Tibial artery (tissue), 4 donors: Measurements from ENCODE around the gene DOK7.

Experiments
- DNase-seq, 2 donors: peaks; one replicate each; pipeline ENCODE4 v3.0.0-alpha.2; 2019
- H3K27ac ChIP-seq, 2 donors: fragments of 200-600 bp; sonication (generic) in 1 of 2; 1 replicate in 1 of 2; 2 replicates in 1 of 2; pipeline ENCODE4 v1.5.1; 2018 to 2019; ENCODE audit warnings: mild to moderate bottlenecking in 1 of 2
- H3K27me3 ChIP-seq, 2 donors: fragments of 200-600 bp; sonication (generic) in 1 of 2; one replicate each; pipeline versions ENCODE4 v1.5.1 to v1.6.0; 2016 to 2019
- H3K36me3 ChIP-seq, 3 donors: fragments of 200-600 bp; sonication (generic) in 2 of 3; one replicate each; pipeline ENCODE4 v1.5.1; 2016 to 2019; ENCODE audit warnings: mild to moderate bottlenecking in 2 of 3
- H3K4me1 ChIP-seq, 4 donors: fragments of 200-600 bp; sonication (generic) in 2 of 4; 1 replicate in 3 of 4; 2 replicates in 1 of 4; pipeline ENCODE4 v1.5.1; 2016 to 2019
- H3K4me3 ChIP-seq, 2 donors: fragments of 200-600 bp; sonication (generic) in 1 of 2; 1 replicate in 1 of 2; 2 replicates in 1 of 2; pipeline ENCODE4 v1.5.1; 2018 to 2019; ENCODE audit warnings: mild to moderate bottlenecking in 2 of 2
- H3K9me3 ChIP-seq, 3 donors: fragments of 200-600 bp; sonication (generic) in 1 of 3; one replicate each; pipeline ENCODE4 v1.5.1; 2016 to 2019
- CTCF ChIP-seq, 2 experiments: fragments of 200-600 bp in 1 of 2; fragments of 450-650 bp in 1 of 2; IDR thresholded peaks; one replicate each; pipeline ENCODE4 v1.5.1; 2017 to 2019; ENCODE audit warnings: antibody characterized with exemption in 2 of 2, mild to moderate bottlenecking in 1 of 2, moderate library complexity in 1 of 2
- intact Hi-C: fragments of 100-400 bp; cut with DNase I; formaldehyde crosslinking; loops from one replicate; pipeline ENCODE4 v1.15.0; 2023; ENCODE audit warnings: low total_unique reads

DOK7 gene

GRCh38 chr4:3500634-3501101 is 37.6 kb downstream of the DOK7 start:
- intact Hi-C loops, result no loop called here
- no peak for DNase-seq

GRCh38 chr4:3501126-3501824 is 38.2 kb downstream of the DOK7 start:
- Histone ChIP-seq H3K9me3 (no peaks in the 10 kb centered on the region), H3K4me3 (no peak overlapping the region), H3K27me3 (peaks cover 0 to 5% of the 10 kb centered on the region in 2 donors), H3K36me3 (peaks cover 12 to 78% (median 41%) of the 10 kb centered on the region in 3 donors), H3K4me1 (no peaks in the 10 kb centered on the region), H3K27ac (no peak overlapping the region)
- intact Hi-C loops, result no loop called here
- DNase-seq, result no peak
- TF ChIP-seq CTCF (IDR thresholded peaks at IDR 0.05), result no peak

More at GRCh38 chr4:3500634-3501101, 37.6 kb downstream of the DOK7 start:
- no peaks in the 10 kb centered on the region for H3K4me1 ChIP-seq
- peaks cover 0 to 11% of the 10 kb centered on the region in 2 donors for H3K27me3 ChIP-seq
- H3K4me3 ChIP-seq, result no peak overlapping the region
- no peak for TF ChIP-seq CTCF (IDR thresholded peaks at IDR 0.05)
- no peak overlapping the region for H3K27ac ChIP-seq
- no peaks in the 10 kb centered on the region for H3K9me3 ChIP-seq
- peaks cover 11 to 72% (median 38%) of the 10 kb centered on the region in 3 donors for H3K36me3 ChIP-seq

- intact Hi-C loops, result no loop called here
- H3K36me3 ChIP-seq, result peaks cover 18 to 84% (median 41%) of the 10 kb centered on the region in 3 donors
- DNase-seq, result no peak
- no peak for TF ChIP-seq CTCF (IDR thresholded peaks at IDR 0.05)
- no peak overlapping the region for H3K27ac ChIP-seq
- H3K4me3 ChIP-seq, result no peak overlapping the region
- H3K4me1 ChIP-seq, result no peaks in the 10 kb centered on the region
- peaks cover 0 to 3% of the 10 kb centered on the region in 2 donors for H3K27me3 ChIP-seq
- H3K9me3 ChIP-seq, result no peaks in the 10 kb centered on the region
Measured at GRCh38 chr4:3501825-3502425, 38.8 kb downstream of the DOK7 start.

- Histone ChIP-seq H3K4me3 (no peak overlapping the region), H3K27ac (no peak overlapping the region), H3K9me3 (no peaks in the 10 kb centered on the region), H3K4me1 (no peaks in the 10 kb centered on the region), H3K27me3 (no peaks in the 10 kb centered on the region), H3K36me3 (peaks cover 27 to 97% (median 47%) of the 10 kb centered on the region in 3 donors)
- TF ChIP-seq CTCF (IDR thresholded peaks at IDR 0.05), result no peak
- DNase-seq, result no peak
- intact Hi-C loops, result no loop called here
Measured at GRCh38 chr4:3502941-3503936, 40.1 kb downstream of the DOK7 start.

GRCh38 chr4:3505231-3505630 is 42.1 kb downstream of the DOK7 start:
- Histone ChIP-seq H3K4me1 (no peaks in the 10 kb centered on the region), H3K9me3 (no peaks in the 10 kb centered on the region), H3K36me3 (peaks cover 35 to 97% (median 63%) of the 10 kb centered on the region in 3 donors), H3K27ac (no peak overlapping the region), H3K27me3 (no peaks in the 10 kb centered on the region), H3K4me3 (no peak overlapping the region)
- no peak for TF ChIP-seq CTCF (IDR thresholded peaks at IDR 0.05)
- intact Hi-C loops, result no loop called here
- DNase-seq, result no peak
